ENCODE measurements around the gene C16orf92. TPM values are rescaled to one million over a fixed set of nuclear protein-coding genes. Genes with fewer than 3 reads are reported as not detected.

The C16orf92 gene
- total and polyA plus RNA-seq, 4 experiments from 2014 or later: not detected

DNA sequence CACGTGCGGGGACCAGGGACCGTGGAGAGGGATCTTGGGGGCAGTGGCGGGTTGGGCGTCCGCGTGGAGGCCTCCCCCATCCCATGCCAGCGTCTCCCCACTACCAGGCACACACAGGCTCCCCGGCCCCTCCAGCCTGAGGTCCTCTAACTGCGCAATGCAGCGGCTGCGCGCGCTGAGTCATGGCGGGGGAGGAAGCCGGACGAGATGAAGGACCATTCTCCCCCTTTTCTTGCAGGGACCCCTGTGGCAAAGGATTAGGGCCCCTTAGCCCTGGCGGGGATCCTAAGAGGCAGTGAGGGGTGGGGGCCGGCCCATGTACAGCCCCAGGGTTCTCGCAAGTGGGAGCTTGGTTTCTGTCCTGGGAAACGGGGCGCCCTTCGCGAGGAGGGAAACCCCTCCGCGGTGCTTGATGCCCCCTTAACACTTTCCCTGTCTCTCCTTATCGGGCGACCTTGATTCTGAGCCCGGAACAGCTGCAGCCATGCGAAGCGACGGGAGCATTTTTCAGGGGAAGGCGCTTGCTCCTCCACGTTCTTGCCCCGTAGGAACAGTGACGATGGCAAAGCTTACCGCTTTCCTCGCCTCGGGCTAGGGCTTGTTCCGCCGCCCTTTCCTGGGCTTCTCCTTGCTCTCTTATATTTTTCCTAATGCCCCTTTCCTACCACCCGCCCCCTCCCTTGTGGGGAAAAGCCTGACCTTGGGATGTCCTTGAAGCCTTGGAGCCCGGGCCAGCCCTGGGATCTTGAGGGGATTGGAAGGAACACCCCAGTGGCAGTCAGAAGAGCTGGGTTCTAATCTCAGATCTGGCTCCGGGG, 43.2 kb downstream of the C16orf92 start:
- Histone ChIP-seq H3K4me1 (ENCODE audit: insufficient read depth, low read length) (peaks cover 49% of the 10 kb centered on the region), H3K4me3 (ENCODE audit: low read length in 2 of 2) (peak overlapping the region; percentile 77 to 93)

DNA sequence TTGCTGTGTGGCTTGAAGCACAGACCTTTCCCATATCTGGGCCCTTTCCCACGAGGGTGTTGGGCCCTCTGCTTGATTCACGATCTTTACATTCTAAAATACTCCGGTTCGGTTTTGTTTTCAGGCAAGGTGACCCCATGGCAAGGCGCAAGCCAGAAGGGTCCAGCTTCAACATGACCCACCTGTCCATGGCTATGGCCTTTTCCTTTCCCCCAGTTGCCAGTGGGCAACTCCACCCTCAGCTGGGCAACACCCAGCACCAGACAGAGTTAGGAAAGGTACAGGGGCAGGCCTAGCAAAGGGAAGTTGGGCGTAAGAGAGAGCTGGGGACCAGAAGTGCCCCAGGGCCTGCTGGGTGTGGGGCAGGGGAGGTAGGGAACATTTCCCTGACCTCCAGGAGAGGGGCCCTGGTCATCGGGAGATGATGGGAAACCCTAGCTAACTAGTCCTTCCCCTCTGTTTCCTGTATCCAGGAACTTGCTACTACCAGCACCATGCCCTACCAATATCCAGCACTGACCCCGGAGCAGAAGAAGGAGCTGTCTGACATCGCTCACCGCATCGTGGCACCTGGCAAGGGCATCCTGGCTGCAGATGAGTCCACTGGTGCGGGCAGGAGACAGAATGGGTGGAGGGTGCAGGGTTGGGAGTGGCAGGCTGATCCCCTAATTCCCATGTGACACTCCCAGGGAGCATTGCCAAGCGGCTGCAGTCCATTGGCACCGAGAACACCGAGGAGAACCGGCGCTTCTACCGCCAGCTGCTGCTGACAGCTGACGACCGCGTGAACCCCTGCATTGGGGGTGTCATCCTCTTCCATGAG, 44.0 kb downstream of the C16orf92 start:
- no peak for DNase-seq
- peaks cover 15 to 57% (median 37%) of the 10 kb centered on the region in 4 donors for H3K4me1 Mint-ChIP-seq
- POLR2A ChIA-PET (ENCODE audit: partially characterized antibody): interaction anchor here (0.7 to 20.4 kb wide), 15 partner anchors 9 to 468 kb away, joined by 3 to 404 read pairs (median 10); partner anchors contain the start of genes CORO1A, HIRIP3, INO80E and PPP4C
- H3K9me3 Mint-ChIP-seq: no peaks in the 10 kb centered on the region
- peak overlapping the region; percentile 75 to 100 (median 95) for H3K27ac Mint-ChIP-seq
- Histone ChIP-seq H3K36me3 (ENCODE audit: insufficient read depth, low read length) (peaks cover 52% of the 10 kb centered on the region), H3K4me3 (ENCODE audit: low read length in 2 of 2) (peak overlapping the region; percentile 77 to 93), H3K4me1 (ENCODE audit: insufficient read depth, low read length) (peaks cover 49% of the 10 kb centered on the region), H3K27ac (ENCODE audit: low read depth, low read length) (peak overlapping the region; percentile 94), H3K9me3 (ENCODE audit: control insufficient read depth in 1 of 2, low read length in 2 of 2) (no peaks in the 10 kb centered on the region), H3K27me3 (ENCODE audit: insufficient read depth, low read length) (no peaks in the 10 kb centered on the region)
- peak overlapping the region; percentile 98 to 100 (median 99) for H3K4me3 Mint-ChIP-seq
- peaks cover 33 to 65% of the 10 kb centered on the region in 2 donors for H3K36me3 Mint-ChIP-seq
- CTCF ChIA-PET (ENCODE audit: partially characterized antibody): interaction anchor here (0.9 to 4.8 kb wide), 4 partner anchors 10 to 119 kb away, joined by 3 to 48 read pairs (median 4); partner anchors contain the start of gene TBX6
- intact Hi-C loops (cut with micrococcal nuclease): no loop called here
- H3K27me3 Mint-ChIP-seq: no peaks in the 10 kb centered on the region

More for the DNA sequence above, 43.2 kb downstream of the C16orf92 start:
- no peaks in the 10 kb centered on the region for H3K27me3 Mint-ChIP-seq
- H3K27ac Mint-ChIP-seq: peak overlapping the region; percentile 86 to 100 (median 97)
- peaks cover 44% of the 10 kb centered on the region for H3K36me3 ChIP-seq (ENCODE audit: insufficient read depth, low read length)
- peaks cover 29 to 58% of the 10 kb centered on the region in 2 donors for H3K36me3 Mint-ChIP-seq
- POLR2A ChIA-PET (ENCODE audit: partially characterized antibody): interaction anchor here (0.7 to 20.4 kb wide), 45 partner anchors 9 to 593 kb away, joined by 3 to 404 read pairs (median 5); partner anchors contain the start of genes C16orf54, CORO1A, FBRS and HIRIP3
- no peaks in the 10 kb centered on the region for H3K9me3 Mint-ChIP-seq
- intact Hi-C loops (cut with micrococcal nuclease): loop anchor here (1.0 to 2.0 kb wide), 7 partner anchors 9 to 313 kb away; partner anchors contain the start of genes MAPK3, PPP4C, TBC1D10B and TBX6
- DNase-seq: no peak
- peak overlapping the region; percentile 94 for H3K27ac ChIP-seq (ENCODE audit: low read depth, low read length)
- H3K4me1 Mint-ChIP-seq: peaks cover 15 to 54% (median 36%) of the 10 kb centered on the region in 4 donors
- no peaks in the 10 kb centered on the region for H3K27me3 ChIP-seq (ENCODE audit: insufficient read depth, low read length)
- H3K9me3 ChIP-seq (ENCODE audit: control insufficient read depth in 1 of 2, low read length in 2 of 2): no peaks in the 10 kb centered on the region
- peak overlapping the region; percentile 98 to 100 (median 99) for H3K4me3 Mint-ChIP-seq
- CTCF ChIA-PET (ENCODE audit: partially characterized antibody): interaction anchor here (0.6 to 4.8 kb wide), 10 partner anchors 11 to 1053 kb away, joined by 3 to 48 read pairs (median 3); partner anchors contain the start of genes DCTPP1 and TBX6

DNA sequence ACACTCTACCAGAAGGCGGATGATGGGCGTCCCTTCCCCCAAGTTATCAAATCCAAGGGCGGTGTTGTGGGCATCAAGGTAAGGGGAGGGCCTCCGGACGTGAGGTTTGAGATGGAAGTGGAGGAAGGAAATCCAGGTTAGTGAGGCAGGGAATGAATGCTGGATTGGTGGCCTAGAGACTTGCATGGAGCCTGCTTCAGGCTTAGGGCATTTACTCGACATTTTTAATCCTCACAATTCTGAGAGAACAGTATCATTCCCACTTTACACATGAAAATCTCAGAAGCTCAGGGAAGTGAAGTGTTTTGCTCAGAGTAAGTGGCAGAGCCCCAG, 44.6 kb downstream of the C16orf92 start:
- Histone ChIP-seq H3K27ac (ENCODE audit: low read depth, low read length) (peak overlapping the region; percentile 94), H3K9me3 (ENCODE audit: control insufficient read depth in 1 of 2, low read length in 2 of 2) (no peaks in the 10 kb centered on the region), H3K4me3 (ENCODE audit: low read length in 2 of 2) (no peak overlapping the region), H3K4me1 (ENCODE audit: insufficient read depth, low read length) (peaks cover 49% of the 10 kb centered on the region), H3K36me3 (ENCODE audit: insufficient read depth, low read length) (peaks cover 56% of the 10 kb centered on the region), H3K27me3 (ENCODE audit: insufficient read depth, low read length) (no peaks in the 10 kb centered on the region)
- H3K9me3 Mint-ChIP-seq: no peaks in the 10 kb centered on the region
- peak overlapping the region; percentile 64 to 100 (median 83) for H3K27ac Mint-ChIP-seq
- peaks cover 36 to 69% of the 10 kb centered on the region in 2 donors for H3K36me3 Mint-ChIP-seq
- peak overlapping the region in 7 of 8 donors; percentile 66 to 100 (median 99) for H3K4me3 Mint-ChIP-seq
- intact Hi-C loops (cut with micrococcal nuclease): no loop called here
- H3K27me3 Mint-ChIP-seq: no peaks in the 10 kb centered on the region
- ChIA-PET POLR2A (ENCODE audit: partially characterized antibody) (interaction anchor here (1.3 to 20.4 kb wide), 5 partner anchors 8 to 248 kb away, joined by 3 to 404 read pairs (median 125); partner anchors contain the start of genes CORO1A, PPP4C, TBX6 and YPEL3), CTCF (ENCODE audit: partially characterized antibody) (interaction anchor here (1.2 to 4.8 kb wide), 3 partner anchors 9 to 24 kb away, joined by 3 to 48 read pairs (median 6); partner anchors contain the start of gene TBX6)
- peaks cover 17 to 61% (median 37%) of the 10 kb centered on the region in 4 donors for H3K4me1 Mint-ChIP-seq
- DNase-seq: no peak

DNA sequence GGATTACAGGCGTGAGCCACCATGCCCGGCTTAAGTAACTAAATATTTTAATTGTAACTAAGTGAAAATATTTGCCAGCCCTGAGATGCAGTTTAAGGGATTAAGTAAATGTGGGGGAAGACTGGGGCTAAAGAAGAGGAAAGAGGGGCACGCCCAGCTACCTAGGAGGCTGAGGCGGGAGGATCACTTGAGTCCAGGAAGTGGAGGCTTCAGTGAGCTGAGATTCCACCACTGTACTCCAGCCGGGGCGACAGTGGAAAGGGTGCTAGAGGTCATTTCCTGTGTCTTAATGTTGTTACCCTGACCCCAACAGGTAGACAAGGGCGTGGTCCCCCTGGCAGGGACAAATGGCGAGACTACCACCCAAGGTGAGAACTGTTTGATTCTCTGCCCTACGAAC, 45.3 kb downstream of the C16orf92 start:
- Histone ChIP-seq H3K27ac (ENCODE audit: low read depth, low read length) (peak overlapping the region; percentile 36), H3K27me3 (ENCODE audit: insufficient read depth, low read length) (no peaks in the 10 kb centered on the region), H3K4me3 (ENCODE audit: low read length in 2 of 2) (no peak overlapping the region), H3K4me1 (ENCODE audit: insufficient read depth, low read length) (peaks cover 47% of the 10 kb centered on the region), H3K36me3 (ENCODE audit: insufficient read depth, low read length) (peaks cover 56% of the 10 kb centered on the region), H3K9me3 (ENCODE audit: control insufficient read depth in 1 of 2, low read length in 2 of 2) (no peaks in the 10 kb centered on the region)
- ChIA-PET CTCF (ENCODE audit: partially characterized antibody) (interaction anchor here (1.2 to 1.8 kb wide), 2 partner anchors 12 to 23 kb away, joined by 4 to 6 read pairs; partner anchors contain the start of gene TBX6), POLR2A (ENCODE audit: partially characterized antibody) (interaction anchor here (0.7 to 20.4 kb wide), 6 partner anchors 7 to 467 kb away, joined by 3 to 404 read pairs (median 108); partner anchors contain the start of genes CORO1A, PPP4C, TBX6 and YPEL3)
- Mint-ChIP-seq H3K27ac (peak overlapping the region; percentile 72 to 95 (median 81)), H3K9me3 (no peaks in the 10 kb centered on the region), H3K27me3 (no peaks in the 10 kb centered on the region), H3K4me3 (peak overlapping the region in 7 of 8 donors; percentile 31 to 91 (median 74)), H3K36me3 (peaks cover 36 to 69% of the 10 kb centered on the region in 2 donors), H3K4me1 (peaks cover 17 to 61% (median 36%) of the 10 kb centered on the region in 4 donors)
- intact Hi-C loops (cut with micrococcal nuclease): no loop called here
- no peak for DNase-seq

DNA sequence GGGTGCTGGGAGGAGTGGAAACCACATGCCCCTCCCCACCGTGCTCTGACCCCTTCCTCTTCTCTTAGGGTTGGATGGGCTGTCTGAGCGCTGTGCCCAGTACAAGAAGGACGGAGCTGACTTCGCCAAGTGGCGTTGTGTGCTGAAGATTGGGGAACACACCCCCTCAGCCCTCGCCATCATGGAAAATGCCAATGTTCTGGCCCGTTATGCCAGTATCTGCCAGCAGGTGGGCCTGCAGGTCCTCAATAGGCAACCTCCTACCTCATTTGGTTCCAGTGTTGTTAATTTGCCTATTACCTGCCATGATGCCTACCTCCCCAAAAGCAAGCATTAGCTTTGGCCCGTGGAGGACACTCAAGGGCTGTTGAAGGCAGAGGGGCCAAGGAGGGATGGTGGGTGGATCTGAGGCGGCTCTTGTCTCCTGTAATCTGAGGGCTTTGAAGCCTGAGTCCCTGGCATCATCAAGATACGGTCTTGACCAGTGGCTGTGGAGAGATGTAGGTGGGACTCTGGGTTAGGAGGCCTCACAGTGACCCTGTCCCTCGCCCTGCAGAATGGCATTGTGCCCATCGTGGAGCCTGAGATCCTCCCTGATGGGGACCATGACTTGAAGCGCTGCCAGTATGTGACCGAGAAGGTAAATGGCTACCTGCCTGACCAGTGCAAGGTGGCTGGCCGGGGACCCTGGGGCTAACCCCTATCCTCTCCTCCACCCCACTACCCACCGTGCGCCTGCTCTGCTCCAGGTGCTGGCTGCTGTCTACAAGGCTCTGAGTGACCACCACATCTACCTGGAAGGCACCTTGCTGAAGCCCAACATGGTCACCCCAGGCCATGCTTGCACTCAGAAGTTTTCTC, 46.0 kb downstream of the C16orf92 start:
- no peaks in the 10 kb centered on the region for H3K9me3 ChIP-seq (ENCODE audit: control insufficient read depth in 1 of 2, low read length in 2 of 2)
- Mint-ChIP-seq H3K36me3 (peaks cover 36 to 68% of the 10 kb centered on the region in 2 donors), H3K9me3 (no peaks in the 10 kb centered on the region), H3K27me3 (no peaks in the 10 kb centered on the region), H3K4me3 (peak overlapping the region; percentile 62 to 91 (median 74)), H3K4me1 (peaks cover 15 to 56% (median 32%) of the 10 kb centered on the region in 4 donors), H3K27ac (peak overlapping the region; percentile 72 to 95 (median 81))
- intact Hi-C loops (cut with micrococcal nuclease): no loop called here
- H3K36me3 ChIP-seq (ENCODE audit: insufficient read depth, low read length): peaks cover 56% of the 10 kb centered on the region
- H3K27me3 ChIP-seq (ENCODE audit: insufficient read depth, low read length): no peaks in the 10 kb centered on the region
- H3K27ac ChIP-seq (ENCODE audit: low read depth, low read length): peak overlapping the region; percentile 36
- CTCF ChIA-PET (ENCODE audit: partially characterized antibody): interaction anchor here (1.2 to 1.8 kb wide), 2 partner anchors 11 to 23 kb away, joined by 4 to 6 read pairs; partner anchors contain the start of gene TBX6
- peak; percentile 54 to 77 (median 63) for DNase-seq
- H3K4me1 ChIP-seq (ENCODE audit: insufficient read depth, low read length): peaks cover 41% of the 10 kb centered on the region
- POLR2A ChIA-PET (ENCODE audit: partially characterized antibody): interaction anchor here (1.2 to 20.4 kb wide), 5 partner anchors 7 to 253 kb away, joined by 3 to 404 read pairs (median 125); partner anchors contain the start of genes CORO1A, PAGR1, PPP4C and TBX6
- H3K4me3 ChIP-seq (ENCODE audit: low read length in 2 of 2): no peak overlapping the region

Measured in CD4-positive, alpha-beta memory T cell (primary cell).